Glomerular endothelial cell (primary cell): ENCODE measurements around the gene FFAR3. TPM values are rescaled to one million over a fixed set of nuclear protein-coding genes. Genes with fewer than 3 reads are reported as not detected.
"Not testable (repeated sequence)": the region's sequence is repeated elsewhere in the genome, so short reads cannot be mapped to it uniquely, and the experiment has no call there.

ENCODE experiments used
- DNase-seq: peaks from one replicate; pipeline ENCODE4 v3.0.0-alpha.2; 2011; ENCODE audit warnings: low read depth, low spot score; ENCODE audit errors: extremely low read depth
- total RNA-seq: library from RNA; depleted of rRNA; stranded (reverse); fragments of >200 nt; gene quantifications from 2 replicates; pipeline ENCODE4 v1.2.3, GENCODE V29; 2015

Gene FFAR3
- total RNA-seq, 1 donor from 2014 or later = not detected

DNA sequence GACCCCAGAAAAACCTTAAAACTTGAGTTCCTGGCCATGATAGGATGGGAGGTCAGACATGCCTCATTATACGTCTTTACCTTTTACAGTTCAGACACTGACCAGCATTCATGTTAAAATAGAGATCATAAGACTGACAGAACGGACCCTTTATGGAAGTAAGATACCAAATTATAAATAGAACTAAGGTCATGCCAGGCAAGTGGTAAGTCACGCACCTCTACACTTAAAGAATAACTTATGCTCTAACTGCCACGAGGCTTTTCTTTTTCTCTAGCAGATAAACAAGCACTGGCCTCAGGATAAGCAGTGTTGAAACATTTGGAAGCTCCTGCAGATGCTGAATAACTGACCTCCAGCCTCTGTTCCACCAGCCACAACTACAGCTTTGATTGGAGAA lies 41.0 kb downstream of the FFAR3 start:
- DNase-seq = no peak

GRCh38 chr19:35399948-35400772 lies 41.9 kb downstream of the FFAR3 start:
- DNase-seq = no peak

DNA sequence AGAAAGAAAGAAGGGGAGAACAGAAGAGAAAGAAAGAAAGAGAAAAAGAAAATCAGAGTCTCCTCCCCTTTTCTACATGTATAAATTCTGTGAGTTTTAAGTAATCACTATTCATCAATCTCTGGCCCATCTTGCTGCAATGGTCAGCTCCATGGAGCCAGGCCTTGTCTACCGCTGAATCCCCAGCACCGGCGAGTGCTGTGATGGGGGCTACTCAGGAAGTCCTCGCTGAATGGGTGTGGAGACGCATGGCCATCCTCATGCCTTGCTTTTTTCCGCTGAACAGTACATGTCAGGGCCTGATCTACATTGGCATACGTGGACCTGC lies 42.5 kb downstream of the FFAR3 start:
- DNase-seq = no peak

DNA sequence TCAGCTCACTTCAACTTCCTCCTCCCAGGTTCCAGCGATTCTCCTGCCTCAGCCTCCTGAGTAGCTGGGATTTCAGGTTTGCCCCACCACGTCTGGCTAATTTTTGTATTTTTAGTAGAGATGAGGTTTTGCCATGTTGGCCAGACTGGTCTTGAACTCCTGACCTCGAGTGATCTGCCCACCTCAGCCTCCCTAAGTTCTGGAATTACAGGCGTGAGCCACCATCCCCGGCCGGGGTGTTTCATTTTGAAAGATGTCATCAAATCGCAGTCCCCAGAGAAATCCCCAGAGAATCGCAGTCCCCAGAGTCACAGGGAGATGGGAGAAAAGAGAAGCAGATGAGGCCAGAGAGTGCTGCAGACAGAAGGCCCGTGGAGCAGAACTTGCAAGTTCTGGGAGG lies 43.2 kb downstream of the FFAR3 start:
- not testable (repeated sequence) for DNase-seq

DNA sequence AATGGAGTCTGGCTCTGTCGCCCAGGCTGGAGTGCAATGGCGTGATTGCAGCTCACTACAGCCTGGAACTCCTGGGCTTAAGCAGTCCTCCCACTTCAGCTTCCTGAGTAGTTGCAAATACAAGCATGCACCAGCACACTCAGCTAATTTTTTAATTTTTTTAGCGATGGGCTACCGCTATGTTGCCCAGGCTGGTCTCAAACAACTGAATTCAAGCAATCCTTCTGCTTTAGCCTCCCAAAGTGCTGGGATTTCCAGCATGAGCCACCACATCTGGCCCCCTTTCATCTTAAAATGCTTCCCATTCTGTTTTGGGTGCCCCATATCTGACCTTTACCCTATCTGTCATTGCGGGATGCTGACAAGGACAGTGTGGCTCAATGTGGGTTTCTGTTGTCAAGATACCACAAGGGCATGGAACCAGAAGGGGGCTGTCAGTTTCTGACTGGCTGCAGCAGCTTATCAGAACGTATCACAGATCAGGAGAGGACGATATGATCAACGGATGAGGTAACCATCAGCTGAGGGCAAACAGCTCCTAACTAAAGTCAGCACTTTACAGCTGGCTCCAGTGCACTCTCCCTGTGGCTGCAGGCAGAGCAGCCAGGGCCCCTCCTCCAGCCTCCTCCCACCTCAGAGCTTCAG lies 45.0 kb downstream of the FFAR3 start:
- DNase-seq = no peak

DNA sequence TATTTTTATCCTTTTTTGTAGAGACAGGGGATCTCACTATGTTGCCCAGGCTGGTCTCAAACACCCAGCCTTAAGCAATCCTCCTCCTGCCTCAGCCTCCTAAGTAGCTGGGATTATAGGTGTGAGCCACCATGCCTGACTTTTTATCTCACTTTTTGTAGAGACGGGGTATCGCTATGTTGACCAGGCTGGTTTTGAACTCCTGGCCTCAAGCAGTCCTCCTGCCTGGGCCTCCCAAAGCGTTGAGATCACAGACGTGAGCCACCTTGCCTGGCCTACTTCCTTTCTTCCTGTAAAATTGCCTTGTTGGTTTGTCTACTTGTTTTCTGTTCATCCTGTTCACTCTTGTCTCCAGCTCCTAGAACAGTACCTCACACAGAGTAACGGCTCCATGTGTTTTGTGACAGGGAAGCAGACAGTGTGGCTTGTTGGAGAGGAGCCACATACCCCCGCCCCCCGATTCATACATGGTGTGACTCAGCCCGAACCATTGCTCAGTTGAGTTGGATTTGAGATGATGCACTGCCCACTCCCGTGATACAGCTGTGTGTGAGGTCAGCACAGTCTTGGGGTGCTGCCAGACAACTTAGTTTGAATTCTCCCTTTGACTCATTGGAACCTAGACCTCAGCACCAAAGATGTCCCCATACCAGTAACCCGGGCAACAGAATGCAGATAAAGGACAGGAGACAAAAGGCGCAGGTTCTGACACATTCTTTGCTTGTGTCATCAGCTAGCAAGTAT lies 46.8 kb downstream of the FFAR3 start:
- DNase-seq = no peak

DNA sequence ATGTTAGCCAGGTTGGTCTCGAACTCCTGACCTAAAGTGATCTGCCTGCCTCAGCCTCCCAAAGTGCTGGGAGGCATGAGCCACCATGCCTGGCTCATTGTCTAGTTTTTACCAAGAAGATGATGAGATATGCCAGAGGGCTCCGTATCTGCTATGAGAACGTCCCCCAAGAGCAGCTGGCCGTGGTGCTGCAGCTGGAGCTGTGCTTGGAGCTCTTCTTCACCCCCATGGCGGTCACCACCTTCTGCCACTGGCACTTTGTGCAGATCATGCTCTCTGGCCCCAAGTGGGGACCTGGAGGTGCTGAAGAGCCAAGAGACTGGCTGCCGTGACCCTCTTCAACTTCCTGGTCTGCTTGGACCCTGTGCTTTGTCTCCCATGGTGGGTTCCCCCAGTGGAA lies 49.4 kb downstream of the FFAR3 start:
- DNase-seq = no peak

DNA sequence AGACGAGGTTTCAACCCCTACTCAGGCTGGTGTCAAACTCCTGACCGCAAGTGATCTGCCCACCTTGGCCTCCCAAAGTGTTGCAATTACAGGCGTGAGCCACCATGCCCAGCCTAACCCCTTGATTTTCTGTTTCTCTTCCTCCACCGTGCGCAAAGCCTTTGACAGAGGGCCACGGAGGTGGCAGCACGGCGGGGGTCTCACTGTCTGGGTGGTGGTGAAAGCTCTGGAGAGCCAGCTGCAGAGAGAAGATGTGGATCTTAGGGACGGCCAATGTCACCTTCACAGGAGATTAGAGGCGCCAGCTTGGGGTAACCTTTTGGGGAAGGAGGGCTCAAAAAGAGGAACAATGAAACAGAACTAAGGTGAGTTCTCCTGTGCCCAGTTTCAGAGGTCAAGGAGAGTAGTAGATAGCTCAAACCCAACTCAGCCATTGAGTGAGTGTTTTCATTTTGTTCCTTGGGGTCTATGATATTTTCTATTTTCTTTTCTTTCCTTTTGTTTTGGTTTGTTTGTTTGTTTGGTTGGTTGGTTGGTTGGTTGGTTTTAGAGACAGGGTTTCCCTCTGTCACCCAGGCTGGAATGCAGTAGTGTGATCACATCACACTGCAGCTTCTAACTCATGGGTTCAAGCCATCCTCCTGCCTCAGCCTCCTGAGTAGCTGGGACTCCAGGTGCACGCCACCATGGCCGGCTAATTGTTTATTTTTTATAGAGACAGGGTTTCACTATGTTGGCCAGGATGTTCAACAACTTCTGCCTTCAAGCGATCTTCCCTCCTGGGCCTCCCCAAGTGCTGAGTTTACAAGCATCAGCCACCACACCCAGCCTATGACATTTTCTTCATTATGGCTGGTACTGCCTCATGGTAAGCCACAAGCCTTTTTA lies 50.3 kb downstream of the FFAR3 start:
- DNase-seq = no peak

DNA sequence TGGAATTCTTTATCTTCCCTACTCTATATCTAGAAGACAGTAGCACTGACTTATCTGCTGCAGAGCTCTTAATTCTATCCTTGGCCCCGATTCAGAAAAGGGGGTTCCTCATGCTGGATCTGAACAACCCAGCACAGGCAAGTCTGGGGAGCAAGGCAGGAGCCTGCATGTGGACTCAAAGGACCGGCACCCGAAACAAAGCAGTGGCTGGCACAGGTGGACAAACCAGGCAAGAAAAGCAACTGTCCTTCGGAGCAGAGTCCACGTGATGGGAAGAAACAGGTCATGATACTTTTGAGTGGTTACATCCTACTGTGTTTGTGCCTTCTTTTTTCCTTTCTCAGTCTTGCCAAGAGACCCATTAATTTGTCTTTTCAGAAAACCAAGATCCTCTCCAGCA lies 50.9 kb downstream of the FFAR3 start:
- no peak for DNase-seq

Other genes starting within 250 kb of the FFAR3 start
- not detected in 2 replicates for gene FXYD3, start 242.6 kb upstream of the FFAR3 start, total RNA-seq
- gene LGI4, start 223.4 kb upstream of the FFAR3 start, total RNA-seq = not detected in 2 replicates
- gene FXYD1, start 219.6 kb upstream of the FFAR3 start, total RNA-seq = not detected in 2 replicates
- gene FXYD7, start 215.2 kb upstream of the FFAR3 start, total RNA-seq = not detected in 2 replicates
- 105 and 166 TPM in 2 replicates for gene FXYD5, start 203.7 kb upstream of the FFAR3 start, total RNA-seq
- gene FAM187B, start 129.7 kb upstream of the FFAR3 start, total RNA-seq = not detected in 2 replicates
- 1.6 and 7.5 TPM in 2 replicates for gene LSR, start 109.5 kb upstream of the FFAR3 start, total RNA-seq
- 73.1 and 80.6 TPM in 2 replicates for gene USF2, start 89.5 kb upstream of the FFAR3 start, total RNA-seq
- 0.06 TPM in 1 of 2 replicates, not detected in the other for gene HAMP, start 75.9 kb upstream of the FFAR3 start, total RNA-seq
- gene MAG, start 66.3 kb upstream of the FFAR3 start, total RNA-seq = 0.68 TPM in 1 of 2 replicates, not detected in the other
- 0.29 and 1.8 TPM in 2 replicates for gene CD22, start 29.3 kb upstream of the FFAR3 start, total RNA-seq
- gene FFAR1, start 10.6 kb upstream of the FFAR3 start, total RNA-seq = not detected in 2 replicates
- gene GPR42, start 12.6 kb downstream of the FFAR3 start, total RNA-seq = not detected in 2 replicates
- not detected in 2 replicates for gene FFAR2, start 89.8 kb downstream of the FFAR3 start, total RNA-seq
- not detected in 2 replicates for gene KRTDAP, start 132.0 kb downstream of the FFAR3 start, total RNA-seq
- gene DMKN, start 155.2 kb downstream of the FFAR3 start, total RNA-seq = 17.4 TPM in 1 of 2 replicates, not detected in the other
- not detected in 2 replicates for gene SBSN, start 169.9 kb downstream of the FFAR3 start, total RNA-seq
- not detected in 2 replicates for gene GAPDHS, start 175.0 kb downstream of the FFAR3 start, total RNA-seq
- 77.8 and 79.9 TPM in 2 replicates for gene TMEM147, start 187.2 kb downstream of the FFAR3 start, total RNA-seq
- gene ATP4A, start 205.2 kb downstream of the FFAR3 start, total RNA-seq = not detected in 2 replicates
- not detected in 2 replicates for gene PMIS2, start 227.7 kb downstream of the FFAR3 start, total RNA-seq